ENCODE results near the gene ZP4. TPM values are rescaled to one million over a fixed set of nuclear protein-coding genes. Genes with fewer than 3 reads are reported as not detected.

Gene ZP4
- total RNA-seq, 2 donors from 2014 or later: not detected

GRCh38 chr1:237891266-237891665, 544 bp upstream of the ZP4 start:
- Histone ChIP-seq H3K4me1 (no peaks in the 10 kb centered on the region), H3K36me3 (no peaks in the 10 kb centered on the region), H3K27ac (no peak overlapping the region), H3K9me3 (no peaks in the 10 kb centered on the region), H3K4me3 (no peak overlapping the region), H3K27me3 (no peaks in the 10 kb centered on the region)
- TF ChIP-seq CTCF (IDR thresholded peaks at IDR 0.05): no peak
- no peak for DNase-seq (ENCODE audit: low spot score)

GRCh38 chr1:237890416-237890815, 306 bp downstream of the ZP4 start:
- no peak for TF ChIP-seq CTCF (IDR thresholded peaks at IDR 0.05)

GRCh38 chr1:237888143-237888542, 2.6 kb downstream of the ZP4 start:
- no peak overlapping the region for H3K27ac ChIP-seq
- no peaks in the 10 kb centered on the region for H3K27me3 ChIP-seq
- no peaks in the 10 kb centered on the region for H3K36me3 ChIP-seq
- no peak overlapping the region for H3K4me3 ChIP-seq
- H3K9me3 ChIP-seq: no peaks in the 10 kb centered on the region
- no peak for DNase-seq (ENCODE audit: low spot score)
- H3K4me1 ChIP-seq: no peaks in the 10 kb centered on the region
- no peak for TF ChIP-seq CTCF (IDR thresholded peaks at IDR 0.05)

More at GRCh38 chr1:237890416-237890815, 306 bp downstream of the ZP4 start:
- Histone ChIP-seq H3K4me1 (no peaks in the 10 kb centered on the region), H3K9me3 (no peaks in the 10 kb centered on the region), H3K36me3 (no peaks in the 10 kb centered on the region), H3K4me3 (no peak overlapping the region), H3K27me3 (no peaks in the 10 kb centered on the region), H3K27ac (no peak overlapping the region)
- no peak for DNase-seq (ENCODE audit: low spot score)

GRCh38 chr1:237887542-237887941, 3.2 kb downstream of the ZP4 start:
- DNase-seq (ENCODE audit: low spot score): no peak
- Histone ChIP-seq H3K27ac (no peak overlapping the region), H3K4me1 (no peaks in the 10 kb centered on the region), H3K9me3 (no peaks in the 10 kb centered on the region), H3K27me3 (no peaks in the 10 kb centered on the region), H3K36me3 (no peaks in the 10 kb centered on the region), H3K4me3 (no peak overlapping the region)
- no peak for TF ChIP-seq CTCF (IDR thresholded peaks at IDR 0.05)

GRCh38 chr1:237884237-237884636, 6.5 kb downstream of the ZP4 start:
- Histone ChIP-seq H3K27me3 (no peaks in the 10 kb centered on the region), H3K9me3 (no peaks in the 10 kb centered on the region), H3K27ac (no peak overlapping the region), H3K4me3 (no peak overlapping the region), H3K36me3 (no peaks in the 10 kb centered on the region), H3K4me1 (no peaks in the 10 kb centered on the region)
- DNase-seq (ENCODE audit: low spot score): no peak
- no peak for TF ChIP-seq CTCF (IDR thresholded peaks at IDR 0.05)

- no peaks in the 10 kb centered on the region for H3K36me3 ChIP-seq
- DNase-seq (ENCODE audit: low spot score): no peak
- H3K4me1 ChIP-seq: no peaks in the 10 kb centered on the region
- no peaks in the 10 kb centered on the region for H3K9me3 ChIP-seq
- H3K4me3 ChIP-seq: no peak overlapping the region
- no peak for TF ChIP-seq CTCF (IDR thresholded peaks at IDR 0.05)
- H3K27me3 ChIP-seq: no peaks in the 10 kb centered on the region
- H3K27ac ChIP-seq: no peak overlapping the region
These were observed 11.5 kb downstream of the ZP4 start for GRCh38 chr1:237879195-237879594.
